Transverse colon (tissue), 4 donors: Measurements from ENCODE around the gene BAX. TPM values are rescaled to one million over a fixed set of nuclear protein-coding genes. Genes with fewer than 3 reads are reported as not detected.

ENCODE experiments used
- DNase-seq: peaks from one replicate; pipeline ENCODE4 v3.0.0-alpha.2; 2019
- H3K27ac ChIP-seq, 4 donors: fragments of 200-600 bp; sonication (generic); 2 replicates each; pipeline ENCODE4 v1.5.1; 2016 to 2018; ENCODE audit warnings: inconsistent platforms in 4 of 4
- H3K27me3 ChIP-seq: fragments of 200-600 bp; sonication (generic); 2 replicates; pipeline ENCODE4 v1.5.1; 2017; ENCODE audit warnings: inconsistent platforms
- H3K36me3 ChIP-seq, 4 donors: fragments of 200-600 bp; sonication (generic); 2 replicates each; pipeline ENCODE4 v1.5.1; 2017 to 2019; ENCODE audit warnings: inconsistent platforms in 4 of 4
- H3K4me1 ChIP-seq, 4 donors: fragments of 200-600 bp; sonication (generic); 2 replicates each; pipeline ENCODE4 v1.5.1; 2017 to 2020; ENCODE audit warnings: inconsistent platforms in 4 of 4
- H3K4me3 ChIP-seq, 4 donors: fragments of 200-600 bp; sonication (generic); 1 replicate in 1 of 4; 2 replicates in 3 of 4; pipeline versions ENCODE4 v1.5.1 to v1.6.1; 2017 to 2019; ENCODE audit warnings: inconsistent platforms in 4 of 4
- H3K9me3 ChIP-seq, 2 donors: fragments of 200-600 bp; sonication (generic); 2 replicates each; pipeline ENCODE4 v1.5.1; 2017 to 2019; ENCODE audit warnings: inconsistent platforms in 2 of 2
- CTCF ChIP-seq, 5 experiments: fragments of 200-600 bp in 3 of 5; fragments of 450-650 bp in 2 of 5; sonication (generic) in 3 of 5; IDR thresholded peaks; 1 replicate in 2 of 5; 2 replicates in 3 of 5; pipeline ENCODE4 v1.5.1; 2016 to 2017; ENCODE audit warnings: antibody characterized with exemption in 5 of 5, inconsistent platforms in 3 of 5, mild to moderate bottlenecking in 2 of 5, moderate library complexity in 1 of 5
- EP300 ChIP-seq: sonication (generic); formaldehyde crosslinking; IDR thresholded peaks from one replicate; pipeline ENCODE4 v1.6.1; 2017; ENCODE audit warnings: antibody characterized with exemption, low read depth
- POLR2A ChIP-seq: fragments of 450-650 bp; IDR thresholded peaks from one replicate; pipeline ENCODE4 v1.6.1; 2016; ENCODE audit warnings: antibody characterized with exemption, mild to moderate bottlenecking, moderate library complexity
- POLR2AphosphoS5 ChIP-seq, 3 donors: sonication (generic); formaldehyde crosslinking; IDR thresholded peaks; one replicate each; pipeline ENCODE4 v1.6.1; 2016; ENCODE audit warnings: antibody characterized with exemption in 3 of 3
- WGBS, 2 donors: methylation state at CpG; one replicate each; pipeline ENCODE4 v1.1.5; 2018; ENCODE audit warnings: low coverage in 1 of 2; 5-methylcytosine and 5-hydroxymethylcytosine counted together
- in situ Hi-C, 4 donors: fragments of 200-750 bp; cut with MboI; loops; one replicate each; pipeline versions ENCODE4 v1.15.0 to v1.15.1; 2017; ENCODE audit warnings: low sequenced_read_pairs in 3 of 4, low pct_ligation_motif_present in 1 of 4, low pct_unique_long_range_greater_than_20kb in 1 of 4
- intact Hi-C: fragments of 100-400 bp; cut with DNase I; formaldehyde crosslinking; loops from one replicate; pipeline ENCODE4 v1.15.1; 2023; ENCODE audit warnings: low total_unique reads
- total RNA-seq, 4 donors: library from RNA; depleted of rRNA; stranded (reverse); fragments of >200 nt; gene quantifications; one replicate each; pipeline ENCODE4 v1.1.0, GENCODE V29; 2016

BAX gene
- total RNA-seq, 4 donors from 2014 or later: 74.5 to 152 (median 112) TPM

- no peaks in the 10 kb centered on the region for H3K27me3 ChIP-seq
- in situ Hi-C loops (no loop called here), intact Hi-C loops (no loop called here)
- no peaks in the 10 kb centered on the region for H3K9me3 ChIP-seq
- peaks cover under 1 to 8% (median 4%) of the 10 kb centered on the region in 4 donors for H3K4me1 ChIP-seq
- H3K4me3 ChIP-seq: no peak overlapping the region
- H3K27ac ChIP-seq: no peak overlapping the region
- 87% methylated on average over 9 of the region's 9 CpGs; no CpG with 5 or more reads in 1 of the 2 donors for WGBS, 2 donors
- TF ChIP-seq EP300 (no peak), POLR2A (no peak), POLR2AphosphoS5 (IDR thresholded peaks at IDR 0.05) (no peak), CTCF (IDR thresholded peaks at IDR 0.05) (no peak)
- H3K36me3 ChIP-seq: peaks cover 0 to 35% (median 12%) of the 10 kb centered on the region in 4 donors
- DNase-seq: no peak
These were observed 27.6 kb downstream of the BAX start for GRCh38 chr19:48982280-48982679.

GRCh38 chr19:48985711-48986110, 31.0 kb downstream of the BAX start:
- WGBS, 2 donors: 96% methylated on average over 13 of the region's 13 CpGs; no CpG with 5 or more reads in 1 of the 2 donors
- in situ Hi-C loops (no loop called here), intact Hi-C loops (no loop called here)
- Histone ChIP-seq H3K27ac (no peak overlapping the region), H3K4me3 (no peak overlapping the region), H3K27me3 (no peaks in the 10 kb centered on the region), H3K4me1 (peaks cover 0 to 3% (median 1%) of the 10 kb centered on the region in 4 donors), H3K9me3 (no peaks in the 10 kb centered on the region), H3K36me3 (peaks cover 0 to 39% (median 11%) of the 10 kb centered on the region in 4 donors)
- no peak for DNase-seq
- no peak for TF ChIP-seq CTCF (IDR thresholded peaks at IDR 0.05)
- no peak for TF ChIP-seq POLR2AphosphoS5 (IDR thresholded peaks at IDR 0.05)
- TF ChIP-seq POLR2A: no peak
- no peak for TF ChIP-seq EP300

GRCh38 chr19:48986211-48986610, 31.5 kb downstream of the BAX start:
- TF ChIP-seq EP300: no peak
- TF ChIP-seq POLR2A: no peak
- TF ChIP-seq CTCF (IDR thresholded peaks at IDR 0.05): no peak
- no peak for TF ChIP-seq POLR2AphosphoS5 (IDR thresholded peaks at IDR 0.05)
- intact Hi-C loops: no loop called here
- in situ Hi-C loops: no loop called here
- Histone ChIP-seq H3K27me3 (no peaks in the 10 kb centered on the region), H3K27ac (no peak overlapping the region), H3K36me3 (peaks cover 0 to 39% (median 8%) of the 10 kb centered on the region in 4 donors), H3K4me1 (peaks cover 1 to 8% (median 5%) of the 10 kb centered on the region in 4 donors), H3K9me3 (no peaks in the 10 kb centered on the region), H3K4me3 (no peak overlapping the region)
- no peak for DNase-seq
- WGBS, 2 donors: 100% methylated on average over 1 to 3 of the region's 3 CpGs

- H3K27ac ChIP-seq: no peak overlapping the region
These were observed 32.6 kb downstream of the BAX start for GRCh38 chr19:48987323-48987722.

More at GRCh38 chr19:48987323-48987722, 32.6 kb downstream of the BAX start:
- no peaks in the 10 kb centered on the region for H3K9me3 ChIP-seq
- TF ChIP-seq EP300 (no peak), POLR2A (no peak), CTCF (IDR thresholded peaks at IDR 0.05) (no peak), POLR2AphosphoS5 (IDR thresholded peaks at IDR 0.05) (no peak)
- no peak for DNase-seq
- H3K4me3 ChIP-seq: no peak overlapping the region
- in situ Hi-C loops: no loop called here
- peaks cover 0 to 32% (median 6%) of the 10 kb centered on the region in 4 donors for H3K36me3 ChIP-seq
- WGBS, 2 donors: 90 to 100% methylated on average over 2 to 7 of the region's 7 CpGs
- no peaks in the 10 kb centered on the region for H3K27me3 ChIP-seq
- intact Hi-C loops: no loop called here
- H3K4me1 ChIP-seq: peaks cover 9 to 19% (median 16%) of the 10 kb centered on the region in 4 donors
